A549 (cell line): ENCODE data around the gene DACT2. TPM values are rescaled to one million over a fixed set of nuclear protein-coding genes. Genes with fewer than 3 reads are reported as not detected.

ENCODE experiments used
- ATAC-seq, 2 experiments: fragments of 200-7000 bp in 1 of 2; fragments of >200 bp in 1 of 2; cut with Nextera tagmentation in 1 of 2; cut with Tn5 transposase in 1 of 2; 3 replicates each; pipeline versions ENCODE4 v1.8.0 to v1.9.1; 2018 to 2020; ENCODE audit warnings: mild to moderate bottlenecking in 1 of 2, moderate library complexity in 1 of 2
- CTCF ChIA-PET: fragments of 300-600 bp; sonication (Branson Sonifier 250); formaldehyde crosslinking; extraction: SDS; loops from one replicate; lab custom pipeline; 2021; ENCODE audit warnings: antibody characterized with exemption, inconsistent platforms; lab: Yijun Ruan, JAX
- POLR2A ChIA-PET: fragments of 350-600 bp; formaldehyde crosslinking; extraction: SDS; loops from one replicate; lab custom pipeline; 2021; ENCODE audit warnings: antibody characterized with exemption, inconsistent platforms; lab: Yijun Ruan, JAX
- DNase-seq, 2 experiments: peaks; one replicate each; pipeline versions ENCODE4 v3.0.0 to v3.0.0-alpha.2; 2011 to 2016; ENCODE audit warnings: low read depth in 1 of 2, low spot score in 1 of 2
- FAIRE-seq: peaks from 2 replicates; lab custom pipeline; 2011; peaks lifted over from hg19 to GRCh38; lab: Jason Lieb, UNC
- H3K27ac ChIP-seq, 2 experiments: fragments of >200 bp; sonication (Bioruptor Twin); formaldehyde crosslinking; 3 replicates each; pipeline ENCODE4 v1.5.1; 2016 to 2017
- H3K4me1 ChIP-seq: fragments of >200 bp; sonication (Bioruptor Twin); formaldehyde crosslinking; 3 replicates; pipeline ENCODE4 v1.6.1; 2016
- H3K4me2 ChIP-seq: fragments of >200 bp; sonication (Bioruptor Twin); formaldehyde crosslinking; 3 replicates; pipeline ENCODE4 v1.6.1; 2016
- H3K4me3 ChIP-seq: fragments of >200 bp; sonication (Bioruptor Twin); formaldehyde crosslinking; 3 replicates; pipeline ENCODE4 v1.5.1; 2016
- H3K9me3 ChIP-seq: fragments of >200 bp; sonication (Bioruptor Twin); formaldehyde crosslinking; 3 replicates; pipeline ENCODE4 v1.6.1; 2016
- ATOH8 ChIP-seq: fragments of 250-450 bp; sonication (Bioruptor Pico); IDR thresholded peaks from 2 replicates; pipeline ENCODE4 v1.5.0; 2020; ENCODE audit warnings: low read depth, mild to moderate bottlenecking, moderate library complexity
- BHLHE40 ChIP-seq: IDR thresholded peaks from 2 replicates; pipeline ENCODE4 v1.6.1; 2012; ENCODE audit warnings: low read depth, low read length, inconsistent platforms
- CBX8 ChIP-seq: fragments of 200-600 bp; sonication (generic); IDR thresholded peaks from 2 replicates; pipeline ENCODE4 v1.6.1; 2016
- CEBPB ChIP-seq, 2 experiments: fragments of >200 bp in 1 of 2; sonication (Bioruptor Twin) in 1 of 2; formaldehyde crosslinking in 1 of 2; IDR thresholded peaks; 2 replicates each; pipeline ENCODE4 v1.6.1; 2012 to 2016
- ELK1 ChIP-seq: fragments of 150-350 bp; IDR thresholded peaks from 2 replicates; pipeline ENCODE4 v1.6.1; 2014; ENCODE audit warnings: low read depth, mild to moderate bottlenecking, low read length
- ESRRA ChIP-seq: fragments of 150-350 bp; IDR thresholded peaks from 2 replicates; pipeline ENCODE4 v1.6.1; 2014; ENCODE audit warnings: mild to moderate bottlenecking, low read length, borderline replicate concordance
- FOSL2 ChIP-seq, 2 experiments: fragments of 450-650 bp in 1 of 2; fragments of >200 bp in 1 of 2; sonication (Bioruptor Twin) in 1 of 2; formaldehyde crosslinking; IDR thresholded peaks; 2 replicates each; pipeline versions ENCODE4 v1.5.0 to v1.6.1; 2016 to 2020; ENCODE audit warnings: mild to moderate bottlenecking in 1 of 2, moderate library complexity in 1 of 2
- HDAC2 ChIP-seq: fragments of 200-600 bp; sonication (generic); IDR thresholded peaks from 2 replicates; pipeline ENCODE4 v1.6.1; 2016
- HES2 ChIP-seq: fragments of >200 bp; sonication (Bioruptor Twin); formaldehyde crosslinking; IDR thresholded peaks from 2 replicates; pipeline ENCODE4 v1.6.1; 2016
- HEYL ChIP-seq: fragments of 250-450 bp; sonication (Bioruptor Pico); IDR thresholded peaks from 2 replicates; pipeline ENCODE4 v1.8.0; 2021; ENCODE audit warnings: mild to moderate bottlenecking, moderate library complexity
- HMGXB4 ChIP-seq: fragments of 250-450 bp; sonication (Bioruptor Pico); IDR thresholded peaks from 2 replicates; pipeline ENCODE4 v1.5.0; 2021; ENCODE audit warnings: mild to moderate bottlenecking, moderate library complexity, borderline replicate concordance
- HOXB13 ChIP-seq: fragments of 250-450 bp; sonication (Bioruptor Pico); IDR thresholded peaks from 2 replicates; pipeline ENCODE4 v1.5.0; 2020; ENCODE audit warnings: low read depth, mild to moderate bottlenecking, moderate library complexity
- MYC ChIP-seq: IDR thresholded peaks from 2 replicates; pipeline ENCODE4 v1.6.1; 2012; ENCODE audit warnings: mild to moderate bottlenecking, inconsistent platforms, low read length, improper control_type of control experiment, borderline replicate concordance
- NPAS2 ChIP-seq: fragments of 250-450 bp; sonication (Bioruptor Pico); IDR thresholded peaks from 2 replicates; pipeline ENCODE4 v1.8.0; 2022; ENCODE audit warnings: mild to moderate bottlenecking, moderate library complexity, borderline replicate concordance
- POLR2A ChIP-seq: IDR thresholded peaks from 2 replicates; pipeline ENCODE4 v1.6.1; 2012; ENCODE audit warnings: mild to moderate bottlenecking, low read length
- RAD21 ChIP-seq, 2 experiments: fragments of >200 bp in 1 of 2; sonication (Bioruptor Twin) in 1 of 2; formaldehyde crosslinking in 1 of 2; IDR thresholded peaks in 1 of 2; conservative IDR thresholded peaks in 1 of 2; 2 replicates in 1 of 2; 3 replicates in 1 of 2; pipeline ENCODE4 v1.6.1; 2012 to 2018; ENCODE audit warnings: inconsistent platforms in 1 of 2
- SREBF2 ChIP-seq: fragments of 450-650 bp; IDR thresholded peaks from 2 replicates; pipeline ENCODE4 v1.6.1; 2014; ENCODE audit warnings: mild to moderate bottlenecking, moderate library complexity
- TFCP2L1 ChIP-seq: fragments of 250-450 bp; sonication (Bioruptor Pico); IDR thresholded peaks from 2 replicates; pipeline ENCODE4 v1.5.0; 2021; ENCODE audit warnings: mild to moderate bottlenecking
- TP53 ChIP-seq: fragments of 250-450 bp; sonication (Bioruptor Pico); IDR thresholded peaks from 2 replicates; pipeline ENCODE4 v1.5.0; 2021; ENCODE audit warnings: mild to moderate bottlenecking, moderate library complexity
- ZC3H11A ChIP-seq: fragments of 450-650 bp; IDR thresholded peaks from 2 replicates; pipeline ENCODE4 v1.6.1; 2014; ENCODE audit warnings: antibody characterized with exemption, mild to moderate bottlenecking
- WGBS: methylation state at CpG from one replicate; pipeline ENCODE4 v1.1.6; 2017; ENCODE audit errors: missing lambda C conversion rate; 5-methylcytosine and 5-hydroxymethylcytosine counted together
- polyA plus RNA-seq, 4 experiments: library from polyadenylated mRNA; depleted of rRNA in 3 of 4; stranded (reverse); fragments of >200 nt; fragmentation: RNase III in 1 of 4; extraction: RNeasy Plus Mini Kit Qiagen cat#74134 plus additional on column Dnase treatment in 1 of 4; gene quantifications; 2 replicates in 3 of 4; 3 replicates in 1 of 4; pipeline ENCODE4 v1.2.3, GENCODE V29; 2011 to 2017

Gene DACT2
- polyA plus RNA-seq, 2 of the 4 experiments (the other 2 are of a cell fraction), result 0.63 to 1.5 TPM

- no peak for DNase-seq
- Histone ChIP-seq H3K4me2 (no peak overlapping the region), H3K9me3 (no peaks in the 10 kb centered on the region), H3K4me3 (no peak overlapping the region), H3K27ac (0 out of 6 replicates have a peak overlapping the region, but pooled peaks of 1 of the 2 experiments have one; percentile 11), H3K4me1 (peaks cover 16% of the 10 kb centered on the region)
- FAIRE-seq, result no peak
- ATAC-seq, result no peak
- 90% methylated on average over 7 of the region's 7 CpGs for WGBS
- POLR2A ChIA-PET, result no interaction called here
- TF ChIP-seq HMGXB4 (CRISPR knock-in tag), result no peak
- no peak for TF ChIP-seq HES2
- TF ChIP-seq ELK1, result no peak
- TF ChIP-seq BHLHE40, result no peak
- TF ChIP-seq TFCP2L1 (CRISPR knock-in tag), result no peak
- TF ChIP-seq RAD21 (conservative IDR thresholded peaks at IDR 0.05 in 1 of 2, IDR thresholded peaks at IDR 0.05 in 1 of 2), result no peak
- no peak for TF ChIP-seq HDAC2
- TF ChIP-seq MYC, result no peak
- no peak for TF ChIP-seq ESRRA
- TF ChIP-seq TP53, result no peak
- TF ChIP-seq ATOH8 (CRISPR knock-in tag), result no peak
- no peak for TF ChIP-seq HOXB13 (CRISPR knock-in tag)
- CTCF ChIA-PET, result interaction anchor here (1.8 kb wide), 1 partner anchor 50 kb away, joined by 5 read pairs; no protein-coding TSS in a partner anchor
These were observed 14.9 kb downstream of the DACT2 start for GRCh38 chr6:168304752-168305015.

GRCh38 chr6:168303982-168304751, 15.4 kb downstream of the DACT2 start:
- FAIRE-seq, result no peak
- ChIA-PET CTCF (interaction anchor here (0.8 to 1.8 kb wide), 2 partner anchors 10 to 51 kb away, joined by 3 to 5 read pairs; no protein-coding TSS in a partner anchor), POLR2A (no interaction called here)
- Histone ChIP-seq H3K4me2 (no peak overlapping the region), H3K4me3 (no peak overlapping the region), H3K9me3 (no peaks in the 10 kb centered on the region), H3K27ac (0 out of 6 replicates have a peak overlapping the region, but pooled peaks of 1 of the 2 experiments have one; percentile 11), H3K4me1 (peaks cover 16% of the 10 kb centered on the region)
- WGBS, result 90% methylated on average over 16 of the region's 16 CpGs
- ATAC-seq, result no peak
- DNase-seq, result no peak
- TF ChIP-seq NPAS2 (CRISPR knock-in tag), result no peak
- TF ChIP-seq ZC3H11A, result no peak
- TF ChIP-seq SREBF2, result no peak
- TF ChIP-seq CEBPB (IDR thresholded peaks at IDR 0.05), result no peak
- no peak for TF ChIP-seq FOSL2 (IDR thresholded peaks at IDR 0.05)
- no peak for TF ChIP-seq FOSL2 (CRISPR knock-in tag; IDR thresholded peaks at IDR 0.05)

- Histone ChIP-seq H3K4me3 (no peak overlapping the region), H3K9me3 (no peaks in the 10 kb centered on the region), H3K27ac (peak overlapping the region; percentile 10 to 81; a peak in 4 of 6 replicates), H3K4me2 (peak overlapping the region; percentile 72; the same call in 2 of the 3 replicates), H3K4me1 (peaks cover 16% of the 10 kb centered on the region)
- CTCF ChIA-PET, result interaction anchor here (1.0 kb wide), 1 partner anchor 28 kb away, joined by 3 read pairs; no protein-coding TSS in a partner anchor
- ATAC-seq (peak in 1 of 2 experiments; percentile 68; a peak in 3 of 6 replicates), FAIRE-seq (no peak), DNase-seq (peak in 1 of 2 experiments; percentile 11)
- TF ChIP-seq ESRRA (no peak), HDAC2 (no peak), CBX8 (no peak), POLR2A (no peak), SREBF2 (no peak), HEYL (CRISPR knock-in tag) (no peak)
- POLR2A ChIA-PET, result no interaction called here
- WGBS, result 86% methylated on average over 5 of the region's 5 CpGs
These were observed 17.0 kb downstream of the DACT2 start for GRCh38 chr6:168302534-168302933.
